A549 (cell line): Measurements from ENCODE around the gene NT5E.

Experiments
- HOXA7 ChIP-seq: fragments of 250-450 bp; sonication (Bioruptor Pico); IDR thresholded peaks from 2 replicates; pipeline ENCODE4 v1.5.0; 2020; ENCODE audit warnings: mild to moderate bottlenecking, moderate library complexity
- KDM5A ChIP-seq: fragments of 200-600 bp; sonication (generic); IDR thresholded peaks from 2 replicates; pipeline ENCODE4 v1.6.1; 2016; ENCODE audit warnings: antibody characterized with exemption, mild to moderate bottlenecking
- POLR2A ChIP-seq: IDR thresholded peaks from 2 replicates; pipeline ENCODE4 v1.6.1; 2012; ENCODE audit warnings: mild to moderate bottlenecking, low read length
- RFX5 ChIP-seq: fragments of 450-650 bp; IDR thresholded peaks from 2 replicates; pipeline ENCODE4 v1.7.1; 2014; ENCODE audit warnings: antibody characterized with exemption, mild to moderate bottlenecking, moderate library complexity
- SMC3 ChIP-seq: fragments of >200 bp; sonication (Bioruptor Twin); formaldehyde crosslinking; IDR thresholded peaks from 3 replicates; pipeline ENCODE4 v1.6.1; 2018; ENCODE audit warnings: inconsistent platforms
- ZSCAN20 ChIP-seq: fragments of 250-450 bp; sonication (Bioruptor Pico); IDR thresholded peaks from 2 replicates; pipeline ENCODE4 v1.8.0; 2022; ENCODE audit warnings: mild to moderate bottlenecking, moderate library complexity
- TF ChIP-seq, protein P1 (sequence below): IDR thresholded peaks from 2 replicates; pipeline ENCODE4 v1.6.1; 2012; ENCODE audit warnings: low read depth, borderline replicate concordance
- TF ChIP-seq, protein P2 (sequence below): fragments of 200-600 bp; sonication (generic); IDR thresholded peaks from 2 replicates; pipeline ENCODE4 v1.6.1; 2016; ENCODE audit warnings: antibody characterized with exemption, mild to moderate bottlenecking, moderate library complexity
- TF ChIP-seq, protein P3 (sequence below): fragments of >200 bp; sonication (Bioruptor Twin); formaldehyde crosslinking; IDR thresholded peaks from 3 replicates; pipeline ENCODE4 v1.5.1; 2016

DNA sequence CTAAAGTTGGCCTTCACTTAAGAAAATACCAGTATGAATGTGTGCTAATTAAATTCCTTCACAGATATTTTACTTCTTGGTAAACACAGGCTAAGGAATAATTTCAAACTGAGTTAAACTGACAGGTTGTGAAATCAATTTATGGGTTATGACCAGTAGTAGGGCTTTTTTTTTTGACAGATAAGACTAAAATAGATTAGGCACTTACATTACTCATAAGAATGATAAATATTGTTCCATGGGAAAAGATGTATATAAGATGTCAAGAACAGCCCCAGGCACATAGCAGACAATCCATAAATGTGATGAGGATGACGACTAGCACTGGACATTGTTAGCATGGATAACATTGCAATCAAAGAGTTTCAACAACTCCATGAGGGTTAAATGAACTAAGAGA lies 22.9 kb downstream of the NT5E start:
- TF ChIP-seq SMC3 (no peak), ZSCAN20 (no peak), RFX5 (no peak), HOXA7 (CRISPR knock-in tag) (no peak), POLR2A (no peak), KDM5A (no peak)
- TF ChIP-seq, protein P1, sequence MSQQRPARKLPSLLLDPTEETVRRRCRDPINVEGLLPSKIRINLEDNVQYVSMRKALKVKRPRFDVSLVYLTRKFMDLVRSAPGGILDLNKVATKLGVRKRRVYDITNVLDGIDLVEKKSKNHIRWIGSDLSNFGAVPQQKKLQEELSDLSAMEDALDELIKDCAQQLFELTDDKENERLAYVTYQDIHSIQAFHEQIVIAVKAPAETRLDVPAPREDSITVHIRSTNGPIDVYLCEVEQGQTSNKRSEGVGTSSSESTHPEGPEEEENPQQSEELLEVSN, result no peak
- TF ChIP-seq, protein P2, sequence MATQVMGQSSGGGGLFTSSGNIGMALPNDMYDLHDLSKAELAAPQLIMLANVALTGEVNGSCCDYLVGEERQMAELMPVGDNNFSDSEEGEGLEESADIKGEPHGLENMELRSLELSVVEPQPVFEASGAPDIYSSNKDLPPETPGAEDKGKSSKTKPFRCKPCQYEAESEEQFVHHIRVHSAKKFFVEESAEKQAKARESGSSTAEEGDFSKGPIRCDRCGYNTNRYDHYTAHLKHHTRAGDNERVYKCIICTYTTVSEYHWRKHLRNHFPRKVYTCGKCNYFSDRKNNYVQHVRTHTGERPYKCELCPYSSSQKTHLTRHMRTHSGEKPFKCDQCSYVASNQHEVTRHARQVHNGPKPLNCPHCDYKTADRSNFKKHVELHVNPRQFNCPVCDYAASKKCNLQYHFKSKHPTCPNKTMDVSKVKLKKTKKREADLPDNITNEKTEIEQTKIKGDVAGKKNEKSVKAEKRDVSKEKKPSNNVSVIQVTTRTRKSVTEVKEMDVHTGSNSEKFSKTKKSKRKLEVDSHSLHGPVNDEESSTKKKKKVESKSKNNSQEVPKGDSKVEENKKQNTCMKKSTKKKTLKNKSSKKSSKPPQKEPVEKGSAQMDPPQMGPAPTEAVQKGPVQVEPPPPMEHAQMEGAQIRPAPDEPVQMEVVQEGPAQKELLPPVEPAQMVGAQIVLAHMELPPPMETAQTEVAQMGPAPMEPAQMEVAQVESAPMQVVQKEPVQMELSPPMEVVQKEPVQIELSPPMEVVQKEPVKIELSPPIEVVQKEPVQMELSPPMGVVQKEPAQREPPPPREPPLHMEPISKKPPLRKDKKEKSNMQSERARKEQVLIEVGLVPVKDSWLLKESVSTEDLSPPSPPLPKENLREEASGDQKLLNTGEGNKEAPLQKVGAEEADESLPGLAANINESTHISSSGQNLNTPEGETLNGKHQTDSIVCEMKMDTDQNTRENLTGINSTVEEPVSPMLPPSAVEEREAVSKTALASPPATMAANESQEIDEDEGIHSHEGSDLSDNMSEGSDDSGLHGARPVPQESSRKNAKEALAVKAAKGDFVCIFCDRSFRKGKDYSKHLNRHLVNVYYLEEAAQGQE, result no peak
- TF ChIP-seq, protein P3, sequence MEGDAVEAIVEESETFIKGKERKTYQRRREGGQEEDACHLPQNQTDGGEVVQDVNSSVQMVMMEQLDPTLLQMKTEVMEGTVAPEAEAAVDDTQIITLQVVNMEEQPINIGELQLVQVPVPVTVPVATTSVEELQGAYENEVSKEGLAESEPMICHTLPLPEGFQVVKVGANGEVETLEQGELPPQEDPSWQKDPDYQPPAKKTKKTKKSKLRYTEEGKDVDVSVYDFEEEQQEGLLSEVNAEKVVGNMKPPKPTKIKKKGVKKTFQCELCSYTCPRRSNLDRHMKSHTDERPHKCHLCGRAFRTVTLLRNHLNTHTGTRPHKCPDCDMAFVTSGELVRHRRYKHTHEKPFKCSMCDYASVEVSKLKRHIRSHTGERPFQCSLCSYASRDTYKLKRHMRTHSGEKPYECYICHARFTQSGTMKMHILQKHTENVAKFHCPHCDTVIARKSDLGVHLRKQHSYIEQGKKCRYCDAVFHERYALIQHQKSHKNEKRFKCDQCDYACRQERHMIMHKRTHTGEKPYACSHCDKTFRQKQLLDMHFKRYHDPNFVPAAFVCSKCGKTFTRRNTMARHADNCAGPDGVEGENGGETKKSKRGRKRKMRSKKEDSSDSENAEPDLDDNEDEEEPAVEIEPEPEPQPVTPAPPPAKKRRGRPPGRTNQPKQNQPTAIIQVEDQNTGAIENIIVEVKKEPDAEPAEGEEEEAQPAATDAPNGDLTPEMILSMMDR, result no peak
